Embryonic facial prominence (tissue), 1 donor: ENCODE results near the gene DGCR8.

Experiments used
- DNase-seq: peaks from one replicate; pipeline ENCODE4 v3.0.0-alpha.2; 2016; ENCODE audit errors: extremely low spot score

DGCR8 gene

GRCh38 chr22:20079745-20080444, at the start of gene DGCR8:
TSS of gene DGCR8 (plus strand) at chr22:20080241. CDS start at chr22:20085964, 5,723 bp downstream.
- DNase-seq = peak; percentile 90

- DNase-seq = no peak
These were observed 48.2 kb upstream of the DGCR8 start for GRCh38 chr22:20031732-20032406.

DNA sequence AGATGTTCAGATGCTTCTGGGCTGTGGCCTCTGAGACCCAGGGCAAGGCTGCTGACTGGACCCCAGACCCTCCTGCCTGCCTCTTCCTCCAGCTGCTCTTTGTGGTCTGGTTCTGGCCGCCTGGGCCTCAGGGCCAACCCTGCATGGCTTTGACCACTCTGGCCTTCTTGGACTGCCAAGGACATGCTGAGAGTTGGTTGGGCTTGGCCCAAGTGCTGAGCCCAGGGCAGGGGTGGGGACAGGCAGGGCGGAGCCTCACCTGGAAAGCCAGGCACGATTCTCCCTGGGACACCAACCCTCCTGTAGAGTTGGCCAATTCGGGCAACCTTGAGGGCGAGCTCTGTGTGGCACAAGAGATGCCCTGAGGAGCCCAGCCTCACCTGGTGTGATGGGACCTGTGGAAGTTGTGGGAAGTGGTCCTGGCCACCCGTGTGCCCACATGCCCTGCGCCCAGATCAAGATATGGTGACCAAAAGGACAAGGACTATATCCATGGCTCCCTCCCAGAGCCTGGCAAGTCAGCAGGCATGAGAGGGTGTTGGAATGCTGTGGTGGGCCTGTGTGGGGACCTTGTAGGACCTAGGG, 47.5 kb upstream of the DGCR8 start:
- no peak for DNase-seq

- DNase-seq = no peak
These were observed 46.9 kb upstream of the DGCR8 start for GRCh38 chr22:20033045-20033706.

- no peak for DNase-seq
These were observed 45.9 kb upstream of the DGCR8 start for GRCh38 chr22:20034143-20034542.

DNA sequence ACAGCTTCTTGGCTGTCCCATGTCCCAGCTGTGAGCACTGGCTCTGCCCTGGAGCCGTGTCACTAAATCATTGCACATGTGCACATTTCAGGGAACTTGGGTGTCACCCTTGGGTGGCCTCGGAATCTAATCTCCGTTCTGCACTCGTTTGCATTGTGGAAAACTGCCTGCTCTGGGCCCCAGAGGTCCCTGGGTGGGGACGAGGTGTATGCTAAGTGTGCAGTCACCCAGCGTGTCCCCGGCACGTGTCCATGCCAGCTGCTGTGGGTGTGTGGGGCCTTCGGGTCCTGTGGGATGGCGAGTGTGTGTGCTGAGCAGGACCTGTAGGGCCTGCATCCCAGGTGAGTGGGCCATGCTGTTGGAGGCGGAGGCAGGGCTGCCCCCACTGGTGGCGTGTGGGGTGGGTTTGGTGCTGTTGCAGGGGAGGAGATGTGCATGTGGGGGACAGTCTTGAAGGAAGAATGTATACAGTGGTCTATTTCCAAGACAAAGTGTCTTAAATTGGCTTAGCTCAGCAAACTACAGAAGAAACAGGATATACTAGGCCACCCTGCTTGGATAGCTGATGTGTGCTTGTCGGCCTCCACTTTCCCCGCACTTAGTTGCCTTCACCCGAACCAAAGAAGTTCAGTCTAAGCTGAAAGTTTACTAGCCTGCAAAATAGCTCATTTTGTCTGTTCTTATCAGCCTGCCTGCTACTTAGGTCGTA, 44.5 kb upstream of the DGCR8 start:
- no peak for DNase-seq

DNA sequence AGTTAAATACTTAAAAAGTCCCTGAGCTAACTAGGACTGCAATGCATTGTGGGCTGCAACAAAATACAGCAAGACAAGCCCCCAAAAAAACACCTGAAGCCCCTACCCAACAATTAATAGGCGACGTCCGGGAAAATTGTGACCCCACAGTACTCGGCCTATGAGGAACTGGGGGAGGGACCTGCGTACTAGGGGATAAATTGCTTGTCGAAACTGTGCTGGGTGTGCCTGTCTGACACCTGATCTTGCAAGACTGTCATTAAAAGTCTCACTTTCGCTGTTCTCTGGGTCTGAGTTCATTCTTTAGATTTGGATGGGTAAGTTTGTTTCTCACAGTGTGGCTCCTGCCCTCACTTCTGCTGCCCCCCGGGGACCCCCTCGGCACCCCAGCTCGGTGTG, 44.0 kb upstream of the DGCR8 start:
- DNase-seq = no peak

- DNase-seq = no peak
These were observed 43.3 kb upstream of the DGCR8 start for GRCh38 chr22:20036535-20037392.

- no peak for DNase-seq
These were observed 42.6 kb upstream of the DGCR8 start for GRCh38 chr22:20037419-20037818.

GRCh38 chr22:20038574-20038973, 41.5 kb upstream of the DGCR8 start:
- DNase-seq = no peak

DNA sequence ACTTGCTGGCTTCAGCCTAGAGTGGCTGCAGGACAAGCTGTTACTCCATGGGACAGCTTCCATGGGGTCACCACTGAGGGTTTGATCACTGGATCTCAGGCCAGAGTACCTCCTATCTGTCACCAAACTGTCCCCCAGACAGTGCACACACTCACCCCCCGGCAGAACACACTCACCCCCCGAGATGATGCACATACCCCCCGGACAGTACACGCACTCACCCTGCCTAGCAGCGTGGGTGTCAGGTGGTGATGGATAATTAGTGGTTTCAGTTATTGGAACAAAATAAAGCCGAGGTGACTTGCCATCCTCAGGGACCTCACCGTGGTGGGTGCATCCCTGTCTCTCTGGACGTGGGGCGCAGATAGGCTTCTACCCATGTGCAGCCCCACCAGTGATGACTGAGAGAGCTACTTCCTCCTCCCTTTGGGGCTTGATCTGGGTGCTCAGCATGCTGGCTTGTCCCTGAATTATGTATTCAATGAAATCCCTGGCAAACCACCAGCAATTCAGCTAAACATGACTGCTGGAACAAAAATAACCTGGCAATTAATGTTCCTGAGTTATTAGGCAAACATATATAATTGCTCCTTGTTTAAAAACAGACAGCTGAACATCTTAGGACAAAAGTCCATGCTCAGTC, 40.2 kb upstream of the DGCR8 start:
- no peak for DNase-seq

DNA sequence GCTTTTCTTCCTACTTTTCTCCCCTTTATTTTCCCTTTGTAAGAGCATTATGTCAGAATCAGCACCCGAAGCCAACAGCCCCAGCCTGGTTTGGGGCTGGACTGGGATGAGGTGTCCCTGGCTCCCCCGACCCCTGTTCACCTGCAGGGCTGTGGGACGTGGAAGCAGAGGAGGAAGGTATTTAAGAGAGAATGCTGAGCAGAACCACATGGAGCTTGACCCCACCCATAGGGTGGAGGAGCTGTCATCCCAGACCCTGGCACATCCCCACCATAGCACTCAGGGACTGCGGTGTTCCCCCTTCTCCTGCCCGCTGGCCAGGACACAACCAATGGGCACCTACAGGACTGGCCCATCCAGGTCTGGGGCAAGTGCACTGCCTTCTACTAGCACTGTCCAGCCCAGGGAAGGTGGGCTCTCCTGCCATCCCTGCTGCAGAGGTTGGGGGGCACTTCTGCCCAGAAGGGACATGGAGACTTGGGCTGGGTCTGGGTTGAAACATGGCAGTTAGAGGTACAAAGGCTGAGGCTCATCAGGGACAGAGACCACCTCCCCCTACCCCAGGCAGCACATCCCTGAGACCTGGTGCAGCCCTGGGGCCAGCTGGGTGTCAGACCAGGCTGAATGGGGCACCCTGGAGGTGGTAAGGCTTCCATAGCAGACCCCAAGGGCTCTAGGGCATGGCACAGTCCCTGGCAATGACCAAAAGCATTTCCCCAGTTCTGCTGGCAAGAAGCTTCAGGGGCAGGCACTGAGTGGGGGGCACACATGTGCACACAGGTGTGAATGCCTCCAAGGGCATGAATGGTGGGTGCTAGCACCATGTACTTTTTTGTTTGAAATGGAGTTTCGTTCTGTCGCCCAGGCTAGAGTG, 39.5 kb upstream of the DGCR8 start:
- no peak for DNase-seq

DNA sequence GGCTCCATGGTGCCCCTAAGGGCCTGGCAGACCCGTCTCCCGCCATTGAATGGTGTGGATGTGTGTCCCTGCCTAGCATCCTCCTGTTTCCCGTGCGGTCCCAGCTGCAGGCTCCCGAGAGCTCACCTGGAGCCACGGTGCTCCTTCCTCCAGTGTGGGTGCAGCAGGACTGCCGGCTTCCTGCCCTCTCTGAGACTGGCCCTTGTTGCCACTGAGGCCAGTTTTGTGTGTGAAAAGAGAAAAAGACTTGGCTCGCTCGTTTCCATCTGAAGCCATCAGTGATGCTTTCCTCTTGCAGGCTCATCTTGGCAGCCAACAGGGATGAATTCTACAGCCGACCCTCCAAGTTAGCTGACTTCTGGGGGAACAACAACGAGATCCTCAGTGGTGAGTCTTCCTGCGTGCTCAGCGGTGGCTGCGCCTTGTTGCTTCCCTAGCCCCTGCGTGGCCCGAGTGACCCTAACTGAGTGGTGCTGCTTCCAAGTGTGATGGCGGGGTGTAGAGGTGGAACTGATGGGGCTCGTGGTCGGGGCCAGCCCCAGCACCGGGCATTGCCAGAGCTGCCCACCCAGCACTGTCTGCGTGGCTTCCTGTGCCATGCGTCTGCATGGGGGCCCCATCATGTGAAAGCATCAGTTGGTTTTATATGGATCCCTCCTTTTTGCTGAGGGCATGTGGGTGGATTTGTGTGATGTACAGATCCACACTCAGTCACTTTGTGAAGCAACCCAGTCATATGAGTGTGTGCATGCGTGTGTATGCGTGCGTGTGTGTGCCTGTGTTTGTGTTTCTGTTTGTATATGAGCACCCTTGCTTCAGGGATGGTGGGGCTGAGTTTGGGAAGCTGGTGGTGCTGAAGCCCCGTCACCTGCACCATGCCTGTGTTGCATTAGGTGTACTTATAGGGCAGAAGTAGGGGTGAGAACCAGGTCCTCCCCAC, 36.7 kb upstream of the DGCR8 start:
- DNase-seq = no peak

- no peak for DNase-seq
These were observed 36.1 kb upstream of the DGCR8 start for GRCh38 chr22:20043997-20044342.

DNA sequence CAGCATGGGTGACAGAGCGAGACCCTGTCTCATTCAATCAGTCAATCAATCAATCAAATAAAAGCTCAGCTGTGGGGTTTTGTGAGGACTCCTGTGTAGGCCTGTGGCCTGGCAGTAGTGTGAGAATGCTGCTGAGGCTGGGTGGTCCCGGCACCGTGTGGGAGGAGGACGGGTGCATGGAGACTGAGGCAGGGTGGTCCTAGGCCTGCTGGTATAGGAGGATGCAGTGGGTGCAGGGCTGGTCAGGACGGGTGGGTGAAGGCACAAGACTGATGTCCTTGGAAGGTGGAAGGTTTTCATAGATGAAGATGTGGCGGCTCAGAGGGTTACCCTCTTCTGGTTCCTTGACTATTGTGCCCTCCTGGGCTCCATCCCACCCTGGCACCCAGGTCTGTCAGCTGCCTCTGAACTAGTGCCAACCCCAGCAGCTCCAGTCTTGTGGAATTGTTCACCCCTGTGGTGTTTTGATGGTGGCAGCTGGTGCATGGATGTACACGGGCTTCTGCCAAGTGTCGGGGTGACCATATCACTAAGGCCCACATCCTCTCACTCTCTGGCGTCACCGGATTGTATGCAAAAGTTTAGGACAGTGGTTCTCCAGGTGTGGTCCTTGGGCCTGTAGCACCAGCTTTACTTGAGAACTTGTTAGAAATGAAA, 35.4 kb upstream of the DGCR8 start:
- no peak for DNase-seq

- DNase-seq = no peak
These were observed 33.3 kb upstream of the DGCR8 start for GRCh38 chr22:20046730-20047129.

DNA sequence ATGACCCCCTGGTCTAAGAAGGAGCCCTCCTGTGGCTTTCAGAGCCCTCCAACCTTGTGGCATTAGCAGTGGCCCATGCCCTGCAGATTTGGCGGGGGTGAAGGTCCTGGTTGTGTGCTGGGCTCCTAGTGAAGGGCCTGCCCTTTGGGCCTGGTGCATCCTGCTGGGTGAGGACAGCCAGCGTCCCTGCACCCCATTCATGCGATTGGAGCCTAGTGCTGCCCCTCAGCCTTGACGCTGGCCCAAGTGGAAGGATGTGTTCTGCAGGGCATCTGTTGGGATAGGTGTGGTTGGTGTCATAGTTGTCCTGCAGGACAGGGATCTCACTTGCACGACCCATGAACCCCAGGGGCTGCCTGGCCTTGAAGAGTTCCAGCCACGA, 28.1 kb upstream of the DGCR8 start:
- no peak for DNase-seq
